Stimulated activated CD4-positive, alpha-beta T cell treated with anti-CD3 and anti-CD28 coated beads, TNF-alpha, amount 100 ng/mL, for 24 hours (primary cell): ENCODE measurements around the gene USHBP1.

Source experiments
- DNase-seq, 3 experiments: peaks; one replicate each; pipeline ENCODE4 v3.0.0-alpha.2; 2020; ENCODE audit warnings: low read depth in 3 of 3

USHBP1 gene, protein sequence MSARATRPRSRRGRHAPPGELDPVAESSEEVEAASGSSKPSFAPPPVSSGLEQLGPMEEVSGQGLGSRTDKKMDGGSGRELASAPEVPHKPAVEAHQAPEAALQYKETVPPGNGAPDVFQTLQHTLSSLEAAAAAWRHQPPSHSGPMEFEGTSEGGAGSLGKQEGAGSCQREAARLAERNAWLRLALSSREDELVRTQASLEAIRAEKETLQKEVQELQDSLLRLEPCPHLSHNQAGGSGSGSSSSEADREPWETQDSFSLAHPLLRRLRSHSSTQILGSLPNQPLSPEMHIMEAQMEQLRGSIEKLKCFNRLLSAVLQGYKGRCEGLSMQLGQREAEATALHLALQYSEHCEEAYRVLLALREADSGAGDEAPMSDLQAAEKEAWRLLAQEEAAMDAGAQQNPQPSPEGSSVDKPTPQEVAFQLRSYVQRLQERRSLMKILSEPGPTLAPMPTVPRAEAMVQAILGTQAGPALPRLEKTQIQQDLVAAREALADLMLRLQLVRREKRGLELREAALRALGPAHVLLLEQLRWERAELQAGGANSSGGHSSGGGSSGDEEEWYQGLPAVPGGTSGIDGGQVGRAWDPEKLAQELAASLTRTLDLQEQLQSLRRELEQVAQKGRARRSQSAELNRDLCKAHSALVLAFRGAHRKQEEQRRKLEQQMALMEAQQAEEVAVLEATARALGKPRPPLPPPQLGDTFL

DNA sequence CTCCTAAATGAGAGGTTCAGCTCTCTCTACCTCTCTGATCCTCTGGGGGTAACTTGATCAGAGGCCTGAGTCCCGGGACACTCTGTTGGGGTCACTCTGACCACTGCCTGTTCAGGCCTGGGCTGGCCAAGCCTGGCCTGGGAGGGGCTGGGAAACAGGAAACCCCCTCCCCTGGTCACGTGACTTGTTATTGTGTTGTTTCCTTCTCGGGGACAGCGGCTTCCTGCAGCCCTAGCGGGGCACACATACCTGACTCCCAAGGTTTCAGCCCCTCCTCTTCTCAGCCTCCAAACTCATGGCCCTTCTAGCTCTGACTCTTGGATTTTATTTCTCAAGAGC, at the start of gene USHBP1:
USHBP1 (minus strand) TSS at position 105 of the 339 bp plus-strand sequence. CDS start 446 bp downstream, outside the sequence.
- no peak for DNase-seq

DNA sequence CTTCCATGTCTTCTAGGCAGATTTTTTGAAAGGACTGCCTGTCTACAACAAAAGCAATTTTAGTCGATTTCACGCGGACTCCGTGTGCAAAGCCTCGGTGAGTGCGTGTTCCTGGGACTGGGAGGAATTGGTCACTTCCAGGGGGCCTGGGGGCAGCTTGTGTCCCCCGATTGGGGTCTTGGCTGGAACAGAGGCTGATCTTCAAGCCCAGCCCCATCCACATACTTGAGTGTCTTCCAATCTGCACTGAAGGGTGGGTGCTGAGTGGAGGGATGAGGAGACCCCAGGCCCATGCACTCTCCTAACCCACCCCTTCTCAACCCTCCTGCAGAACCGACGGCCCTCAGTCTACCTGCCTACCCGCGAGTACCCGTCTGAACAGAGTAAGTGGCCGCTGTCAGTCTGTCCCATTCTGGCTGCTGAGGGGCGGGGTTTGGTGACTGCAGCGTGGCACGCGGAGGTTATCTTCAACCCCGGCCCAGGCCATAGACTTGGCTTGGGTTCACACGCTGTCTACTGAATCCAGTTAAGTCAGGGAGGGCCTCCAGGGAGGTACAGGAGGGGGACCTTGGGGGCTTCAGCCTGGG, 49.6 kb upstream of the USHBP1 start:
- DNase-seq, result no peak

DNA sequence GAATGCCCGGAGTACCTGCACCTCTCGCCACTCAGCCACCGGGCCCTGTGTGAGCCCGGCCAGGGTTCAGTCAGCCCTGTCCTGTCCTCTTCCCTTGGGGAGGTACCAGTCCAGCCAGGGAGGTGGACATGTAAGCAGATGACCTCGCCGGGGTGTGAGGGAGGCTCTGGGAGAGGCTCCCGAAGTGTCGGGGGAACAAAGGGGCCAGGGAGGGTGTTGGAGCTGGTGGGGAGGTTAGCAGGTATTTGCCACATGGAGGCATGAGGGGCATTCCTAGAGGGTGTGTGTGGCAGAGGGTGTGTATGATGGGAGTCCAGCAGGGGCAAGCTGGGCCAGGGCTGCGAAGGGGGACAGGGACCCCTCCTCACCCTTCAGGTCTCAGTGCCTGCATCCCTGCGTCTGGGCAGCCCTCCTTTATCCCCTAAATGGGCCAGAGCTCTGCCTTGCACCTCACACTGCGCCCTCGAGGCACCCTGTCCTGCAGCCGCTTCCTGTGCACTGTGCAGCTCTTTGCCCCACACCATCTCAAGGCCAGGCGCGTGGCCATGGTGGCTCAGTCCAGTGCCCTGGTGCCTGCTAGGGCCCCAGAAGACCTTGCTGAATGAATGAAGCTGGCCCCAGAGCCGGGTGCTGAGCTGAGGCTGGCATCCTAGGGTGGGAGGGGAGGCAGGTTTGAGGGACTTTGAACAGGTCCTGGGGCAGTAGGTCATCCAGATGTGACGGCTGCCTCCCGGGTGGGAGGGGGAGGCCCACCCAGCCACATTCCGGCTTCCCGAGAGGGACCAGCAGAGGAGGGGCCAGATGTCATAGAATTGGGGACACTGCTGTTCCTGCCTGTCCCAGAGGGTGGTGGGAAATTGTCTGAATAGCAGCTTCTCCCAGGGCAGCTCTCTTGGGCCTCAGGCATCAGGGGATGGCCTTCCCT, 47.9 kb upstream of the USHBP1 start:
- no peak for DNase-seq

DNA sequence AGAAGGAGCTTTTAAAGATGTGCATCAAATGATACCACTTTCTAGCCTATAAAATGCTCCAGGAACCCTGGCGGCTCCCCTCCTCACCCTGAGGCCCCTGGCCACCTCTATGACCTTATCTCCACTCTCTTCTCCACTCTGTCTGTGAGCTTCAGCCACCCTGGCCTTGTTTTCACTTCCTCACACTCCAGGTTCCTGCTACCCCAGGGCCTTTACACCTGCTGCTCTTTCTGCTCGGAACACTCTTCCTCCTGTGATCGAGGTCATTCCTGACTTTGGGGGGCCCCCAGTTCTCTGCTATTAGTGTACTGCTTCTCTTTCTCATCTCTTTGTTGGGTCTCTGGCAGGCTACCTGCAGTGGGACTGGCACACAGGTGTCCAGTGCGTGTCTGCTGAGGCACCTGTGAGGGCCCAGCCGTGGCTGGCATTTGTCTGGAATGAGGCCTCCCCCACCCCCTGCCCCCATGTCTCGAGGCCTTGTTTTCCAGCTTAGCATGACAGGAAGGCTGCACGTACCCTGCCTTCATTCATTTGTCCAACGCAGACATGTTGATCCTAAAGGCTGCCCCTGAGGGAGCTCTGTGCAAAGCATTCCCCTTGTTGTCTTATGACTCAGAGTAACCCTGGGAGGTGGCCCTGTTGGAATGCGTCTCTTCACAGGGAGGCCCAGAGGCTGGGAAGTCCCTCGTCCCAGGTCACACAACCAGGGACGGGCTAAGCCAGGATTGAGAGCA, 47.1 kb upstream of the USHBP1 start:
- no peak for DNase-seq

DNA sequence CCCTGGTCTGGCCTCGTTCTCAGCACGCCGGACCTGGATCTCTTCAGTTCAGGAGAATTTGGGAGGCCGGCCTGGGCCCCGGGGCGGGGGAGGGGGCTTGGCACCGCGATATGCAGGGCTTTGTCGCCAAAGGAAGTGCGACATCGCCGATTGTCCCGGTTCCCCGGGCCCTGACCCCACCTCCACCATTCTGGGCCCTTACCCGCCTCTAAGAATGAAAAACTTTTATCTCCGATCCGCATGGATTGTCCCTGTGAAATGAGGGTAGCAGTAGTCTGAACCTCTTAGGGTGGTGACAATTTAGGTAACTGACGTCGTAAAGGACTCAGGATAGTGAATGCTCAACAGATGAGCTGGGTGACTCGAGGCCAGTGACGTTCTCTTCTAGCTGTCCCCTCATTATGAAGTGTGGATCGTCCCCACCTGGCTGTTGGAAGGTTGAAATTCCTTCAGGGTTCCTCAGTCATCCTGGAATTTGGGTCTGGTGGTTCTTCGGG, 45.5 kb upstream of the USHBP1 start:
- no peak for DNase-seq

DNA sequence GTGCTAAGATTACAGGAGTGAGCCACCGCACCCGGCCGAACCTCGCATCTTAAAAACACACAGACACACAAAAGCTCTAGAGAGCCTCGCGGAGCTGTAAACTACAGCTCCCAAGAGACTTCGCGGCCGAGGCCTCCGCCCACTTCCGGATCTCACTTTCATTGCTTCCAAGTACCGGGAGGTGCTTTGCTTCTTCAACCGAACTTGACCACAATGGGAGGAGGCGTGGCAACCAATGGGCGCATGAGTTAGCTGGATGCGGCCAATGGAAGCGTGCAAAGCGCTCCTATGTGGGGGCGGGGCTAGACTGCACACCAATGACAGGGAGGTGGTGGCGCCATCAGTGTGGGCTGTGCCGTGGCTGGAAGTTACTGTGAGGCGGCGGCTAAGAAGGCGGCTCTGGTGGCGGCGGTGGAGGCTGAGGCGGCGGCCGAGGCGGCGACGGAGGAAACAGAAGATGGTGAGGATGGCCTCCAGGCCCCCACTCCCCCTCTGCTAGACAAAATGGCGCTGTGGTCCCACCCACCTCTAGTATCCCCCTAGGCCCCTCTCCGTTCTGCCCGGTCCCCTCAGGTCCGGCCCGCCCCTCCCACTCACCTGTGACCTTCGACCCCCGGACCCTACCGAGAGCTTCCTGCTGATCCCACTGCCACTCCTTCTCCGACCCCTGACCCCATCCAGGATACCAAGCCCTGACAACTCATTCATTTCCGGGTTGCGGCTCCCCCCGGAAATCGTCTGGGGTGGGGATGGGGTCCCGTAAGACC, 44.8 kb upstream of the USHBP1 start, which contains the start of gene DDA1:
DDA1 (plus strand) TSS at position 366 of the 767 bp plus-strand sequence; CDS start at position 458, 92 bp downstream.
- peak; percentile 97 to 100 (median 99) for DNase-seq

DNA sequence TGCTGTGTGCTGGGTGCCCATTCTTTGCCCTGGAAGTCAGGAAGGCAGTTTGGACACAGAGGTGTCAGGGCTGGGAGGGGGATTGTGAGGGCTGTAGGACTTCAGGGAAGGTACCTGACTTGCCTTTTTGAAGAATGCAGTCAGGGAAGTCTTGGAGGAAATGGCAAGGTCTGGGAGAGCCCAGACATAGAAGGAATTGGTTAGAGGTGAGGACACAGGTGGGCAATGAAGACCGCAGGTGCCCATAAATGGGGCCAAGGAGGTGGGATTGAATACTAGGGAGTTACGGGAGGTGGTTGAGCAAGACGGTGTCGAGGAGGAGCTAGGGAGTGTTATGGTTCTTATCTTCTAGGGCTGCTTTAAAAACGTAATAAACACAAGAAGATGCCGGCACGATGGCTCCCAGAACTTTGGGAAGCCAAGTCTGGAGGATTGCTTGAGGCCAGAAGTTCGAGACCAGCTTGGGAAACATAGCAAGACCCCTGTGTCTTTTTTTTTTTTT, 43.4 kb upstream of the USHBP1 start:
- no peak for DNase-seq

DNA sequence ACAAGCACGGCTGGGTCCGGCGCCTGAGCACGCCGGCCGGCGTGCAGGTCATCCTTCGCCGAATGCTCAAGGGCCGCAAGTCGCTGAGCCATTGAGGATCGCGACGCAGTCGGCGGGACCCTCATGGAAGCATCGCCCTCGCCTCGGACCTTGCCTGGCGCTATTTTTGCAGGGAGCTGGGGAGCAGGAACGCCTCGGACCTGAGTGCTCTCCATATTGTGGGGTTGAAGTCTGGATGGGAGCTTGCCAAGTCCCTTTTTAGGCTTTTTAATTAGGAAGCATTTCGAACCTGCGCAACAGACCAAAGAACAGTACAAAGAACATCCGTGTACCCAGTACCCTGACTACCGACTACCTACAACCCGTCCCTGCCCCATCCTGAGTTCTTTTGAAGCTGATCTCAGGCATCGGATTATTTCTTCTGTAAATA, 41.8 kb upstream of the USHBP1 start:
- DNase-seq, result no peak

DNA sequence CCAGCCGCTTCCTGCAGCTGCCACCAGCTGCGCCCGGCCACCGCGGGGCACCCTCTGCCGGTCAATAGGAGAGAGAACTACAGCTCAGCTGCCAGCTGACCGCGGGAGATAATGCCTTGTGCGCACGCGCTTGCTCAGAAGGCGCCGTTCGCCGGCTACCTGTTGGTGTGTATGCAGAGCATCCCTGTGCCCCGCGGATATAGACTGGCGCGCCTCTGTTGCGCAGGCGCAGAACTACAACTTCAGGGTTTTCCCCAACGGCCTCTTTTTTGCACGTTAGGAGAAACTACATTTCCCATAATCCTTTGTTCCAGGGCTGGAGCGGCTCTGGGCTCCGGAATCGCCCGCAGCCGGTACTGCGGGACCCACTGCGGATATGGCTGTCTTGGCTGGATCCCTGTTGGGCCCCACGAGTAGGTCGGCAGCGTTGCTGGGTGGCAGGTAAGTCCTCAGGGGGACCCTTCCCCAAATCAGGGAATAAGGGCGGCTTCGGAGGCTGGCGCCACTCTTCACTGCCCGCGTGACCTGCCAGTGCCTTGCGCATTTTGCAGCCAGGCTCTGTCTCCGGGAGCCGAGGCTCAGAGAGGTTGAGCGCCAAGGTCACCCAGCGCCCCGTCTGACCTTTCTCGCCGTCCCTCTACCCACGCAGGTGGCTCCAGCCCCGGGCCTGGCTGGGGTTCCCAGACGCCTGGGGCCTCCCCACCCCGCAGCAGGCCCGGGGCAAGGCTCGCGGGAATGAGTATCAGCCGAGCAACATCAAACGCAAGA, 41.2 kb upstream of the USHBP1 start, which contains the start of gene MRPL34:
MRPL34 (plus strand) TSS at position 356 of the 768 bp plus-strand sequence; CDS start at position 377, 21 bp downstream.
- DNase-seq, result peak; percentile 84 to 97 (median 91)

DNA sequence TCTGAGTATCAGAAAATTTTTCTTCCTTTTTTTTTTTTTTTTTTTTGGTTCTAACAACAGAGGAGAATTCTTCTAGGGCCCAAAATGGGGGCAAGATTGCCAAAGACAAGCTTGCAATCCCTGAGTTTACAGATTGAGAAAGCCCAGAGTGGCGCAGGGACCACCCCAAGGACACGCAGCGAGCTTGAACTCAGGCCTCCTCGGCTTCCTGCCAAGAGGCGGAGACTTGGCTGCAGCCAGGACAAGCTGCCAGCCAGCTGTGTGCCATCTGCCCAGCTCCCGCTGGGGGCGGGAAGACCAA, 40.6 kb upstream of the USHBP1 start:
- no peak for DNase-seq

DNA sequence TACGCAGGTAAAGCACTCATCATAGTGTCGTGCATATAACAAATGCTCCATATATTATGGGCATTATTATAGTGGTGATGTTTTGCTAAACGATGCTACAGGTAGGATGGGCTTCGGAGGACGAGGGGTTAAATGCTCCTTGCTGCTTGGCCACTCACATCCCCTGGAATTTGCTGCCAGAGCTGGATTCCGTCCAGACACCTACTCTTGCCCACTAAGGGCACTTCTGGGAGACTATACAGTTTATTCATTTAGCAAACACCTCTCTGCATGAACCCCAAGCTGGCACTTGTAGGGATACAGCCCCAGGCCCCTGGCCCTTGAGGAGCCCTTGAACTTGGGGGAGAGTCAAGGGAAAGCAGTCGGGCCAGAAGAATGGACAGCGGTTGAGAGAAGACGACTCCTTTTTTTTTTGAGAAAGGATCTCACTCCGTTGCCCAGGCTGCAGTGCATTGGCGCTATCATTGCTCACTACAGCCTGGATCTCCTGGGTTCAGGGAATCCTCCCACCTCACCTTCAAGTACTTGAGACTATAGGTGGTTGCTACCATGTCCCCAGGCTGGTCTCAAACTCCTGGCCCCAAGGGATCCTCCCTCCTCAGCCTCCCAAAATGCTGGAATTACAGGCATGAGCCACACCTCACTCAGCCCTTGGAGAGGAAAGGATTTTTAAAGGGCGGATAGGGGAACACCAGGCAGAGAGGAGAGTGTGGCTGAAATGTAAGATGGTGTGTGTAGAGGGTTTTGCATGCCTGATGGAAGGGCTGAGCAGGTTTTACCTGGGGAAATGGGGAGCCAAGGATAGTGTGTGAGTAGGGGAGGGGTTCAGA, 40.1 kb upstream of the USHBP1 start:
- DNase-seq, result no peak

DNA sequence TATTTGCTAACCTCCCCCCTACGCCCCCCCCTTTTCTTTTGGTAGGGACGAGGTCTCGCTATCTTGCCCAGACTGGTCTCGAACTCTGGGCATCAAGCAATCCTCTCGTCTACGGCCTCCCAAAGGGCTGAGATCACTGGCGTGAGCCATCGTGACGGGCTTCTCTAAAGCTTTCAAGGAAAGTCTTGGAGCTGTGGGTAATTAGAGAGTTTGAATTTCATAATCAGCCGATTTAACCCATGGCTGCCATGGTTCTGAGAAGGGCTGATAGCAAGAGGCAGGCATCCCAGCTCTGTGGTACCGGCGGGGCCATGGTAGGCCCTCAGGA, 39.4 kb upstream of the USHBP1 start:
- no peak for DNase-seq

DNA sequence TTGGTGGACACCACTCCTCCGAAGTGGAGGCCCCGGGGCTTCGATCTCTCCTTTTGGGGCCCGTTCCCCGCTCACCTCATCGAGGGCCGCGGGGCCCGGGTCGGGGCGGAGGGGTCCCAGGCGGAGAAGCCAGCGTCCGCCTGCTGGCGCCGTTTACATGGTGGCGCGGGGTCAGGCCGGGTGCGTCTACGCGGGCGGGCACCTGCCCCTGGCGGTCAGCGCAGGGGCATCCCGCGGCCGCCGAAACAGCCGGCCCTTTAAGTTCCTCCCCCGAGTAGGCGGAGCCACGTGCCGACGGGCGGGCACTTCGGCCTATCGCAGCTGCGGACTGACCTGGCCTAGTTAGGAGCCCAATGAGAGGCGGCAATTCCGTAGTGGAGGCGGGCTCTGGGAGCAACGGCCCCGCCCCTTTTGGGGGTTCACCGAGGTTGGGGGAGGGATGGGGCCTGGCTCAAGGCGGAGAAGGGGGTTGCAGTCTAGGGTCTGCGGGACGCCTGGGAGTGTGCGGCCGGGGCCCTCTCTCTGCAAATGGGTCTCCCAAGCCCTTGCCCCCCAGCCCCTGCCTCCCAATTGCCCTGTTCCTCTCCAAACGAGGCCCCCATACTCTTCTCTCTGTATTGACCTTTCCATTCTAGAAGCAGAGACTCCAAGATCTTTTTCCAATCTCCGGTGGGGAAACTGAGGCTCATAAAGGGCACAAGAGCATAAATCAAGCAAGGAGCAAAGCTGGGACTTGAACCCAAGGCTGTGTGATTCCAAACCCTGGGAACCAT, 38.8 kb upstream of the USHBP1 start, which contains the start of gene ABHD8:
ABHD8 (minus strand) TSS at position 259 of the 773 bp plus-strand sequence. CDS start 1,809 bp downstream, outside the sequence.
- DNase-seq, result peak; percentile 79 to 94 (median 86)

DNA sequence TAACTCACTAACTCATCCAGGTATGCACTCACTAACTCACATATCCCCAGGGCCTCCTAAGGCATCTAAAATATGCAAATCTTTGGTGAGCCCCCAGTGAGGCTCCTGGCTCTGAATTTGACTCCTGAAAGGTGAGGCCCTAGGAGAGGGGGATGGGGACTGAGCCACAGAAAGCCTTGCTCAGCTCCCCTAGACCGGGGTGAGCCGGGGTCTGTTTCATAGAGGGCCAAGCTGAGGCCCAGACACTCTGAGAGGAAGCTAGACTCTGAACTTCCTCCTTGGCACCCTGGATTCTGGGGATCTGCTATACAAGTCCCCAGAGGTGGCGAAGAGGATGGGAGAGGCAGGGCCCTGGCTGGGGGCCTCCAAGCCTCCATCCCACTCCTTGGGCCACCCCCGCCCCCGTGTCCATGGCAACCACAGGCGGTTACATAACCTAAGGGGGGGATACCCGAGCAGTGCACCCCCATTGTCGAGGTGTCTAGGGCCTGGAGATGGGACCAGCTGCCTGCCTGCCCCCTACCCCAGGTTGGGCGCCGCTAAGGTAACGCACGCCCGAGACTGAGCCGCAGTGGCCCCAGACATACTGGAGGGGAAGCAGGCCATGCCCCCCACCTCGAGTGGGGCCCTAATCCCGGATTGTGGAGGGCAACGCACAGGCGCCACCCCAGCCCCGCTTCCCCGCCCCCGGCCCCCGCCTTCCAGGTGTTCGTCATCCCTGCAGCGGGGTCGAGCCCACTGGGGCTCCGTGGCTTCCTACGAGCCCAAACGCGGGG, 38.0 kb upstream of the USHBP1 start:
- DNase-seq, result no peak

DNA sequence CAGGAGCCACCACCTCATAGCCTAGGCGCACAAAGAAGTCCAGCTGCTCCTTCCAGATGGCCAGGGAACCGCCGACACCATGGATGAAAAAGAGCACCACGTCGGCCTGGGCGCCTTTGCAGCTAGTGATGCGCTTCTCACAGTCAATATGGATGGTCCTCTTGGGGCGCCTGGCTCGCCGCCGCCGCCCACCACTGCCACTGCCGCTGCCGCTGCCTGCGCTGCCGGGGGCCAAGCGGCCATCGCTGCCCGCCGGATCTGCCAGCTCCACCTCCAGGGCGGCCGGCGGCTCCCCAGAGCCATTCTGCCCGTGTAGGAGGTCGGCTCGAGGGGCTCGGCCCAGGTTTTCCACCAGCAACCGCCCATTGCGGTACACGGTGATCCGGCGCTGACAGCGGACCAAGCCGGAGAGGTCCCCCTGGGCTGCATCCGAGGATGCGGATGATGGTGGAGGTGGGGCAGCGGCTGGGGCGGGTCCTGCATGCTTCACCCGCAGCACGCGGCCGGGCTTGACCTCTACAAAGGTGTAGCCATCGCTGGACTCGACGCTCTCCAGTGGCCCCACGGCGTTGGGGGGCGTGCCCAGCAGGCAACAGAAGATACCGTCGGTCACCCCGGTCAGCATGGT, 36.6 kb upstream of the USHBP1 start:
- no peak for DNase-seq

DNA sequence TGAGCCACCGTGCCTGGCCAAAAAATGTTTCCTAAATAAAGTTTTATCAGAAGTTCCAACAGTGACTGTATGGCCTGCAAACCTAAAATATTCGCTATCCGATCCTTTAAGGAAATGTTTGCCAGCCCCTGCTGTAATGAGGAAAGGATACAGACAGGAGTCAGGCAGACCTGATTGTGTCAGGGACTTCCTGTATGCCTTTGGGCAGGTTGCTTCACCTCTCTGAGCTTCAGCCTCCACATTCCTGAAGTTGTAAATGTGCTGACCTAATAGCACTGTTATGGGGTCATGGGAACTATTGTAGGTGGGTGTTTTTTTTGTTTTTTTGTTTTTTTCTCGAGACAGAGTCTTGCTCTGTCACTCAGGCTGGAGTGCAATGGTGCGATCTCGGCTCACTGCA, 32.4 kb upstream of the USHBP1 start:
- DNase-seq, result no peak
